Left cardiac atrium (tissue), 4 donors: Measurements from ENCODE around the gene IRF2. TPM values are rescaled to one million over a fixed set of nuclear protein-coding genes. Genes with fewer than 3 reads are reported as not detected.

Source experiments
- ATAC-seq, 2 donors: fragments of 200-7000 bp; cut with Tn5 transposase; one replicate each; pipeline ENCODE4 v1.9.1; 2020; ENCODE audit warnings: mild to moderate bottlenecking in 2 of 2, moderate library complexity in 2 of 2
- DNase-seq: peaks from one replicate; pipeline ENCODE4 v3.0.0-alpha.2; 2020
- intact Hi-C, 2 donors: fragments of 100-400 bp; cut with DNase I; formaldehyde crosslinking; loops; one replicate each; pipeline versions ENCODE4 v1.14.1 to v1.15.1; 2022 to 2023
- total RNA-seq, 2 donors: library from RNA; stranded (reverse); fragmentation: NEBNext Ultra II Directional; extraction: Animal tissue kit (Norgen Biotek cat#: 25700); gene quantifications; one replicate each; pipeline ENCODE4 v1.2.1, GENCODE V29; 2021
- donor health status: DM: no; HTN: yes; CAD: no.
- donor health status: DM: no; HTN: yes; CAD: no; lungs with severe emphysema.
- donor health status: DM: yes; HTN: yes; CAD: no.
- donor health status: Dilated cardiomyopathy.

The IRF2 gene
- total RNA-seq, 2 donors from 2014 or later: 27.1 to 30.0 TPM

GRCh38 chr4:184420881-184421416, 53.4 kb downstream of the IRF2 start:
- intact Hi-C loops: no loop called here
- ATAC-seq (no peak), DNase-seq (no peak)

- intact Hi-C loops: no loop called here
- no peak for ATAC-seq
- no peak for DNase-seq
These were observed 53.9 kb downstream of the IRF2 start for GRCh38 chr4:184420402-184420801.

GRCh38 chr4:184419976-184420375, 54.4 kb downstream of the IRF2 start:
- intact Hi-C loops: no loop called here
- no peak for ATAC-seq

GRCh38 chr4:184417802-184418511, 56.4 kb downstream of the IRF2 start:
- intact Hi-C loops: no loop called here
- DNase-seq: no peak
- ATAC-seq: peak; percentile 32 to 80

More at GRCh38 chr4:184419976-184420375, 54.4 kb downstream of the IRF2 start:
- DNase-seq: no peak

- DNase-seq: no peak
- ATAC-seq: peak; percentile 40 to 47
- intact Hi-C loops: no loop called here
These were observed 57.2 kb downstream of the IRF2 start for GRCh38 chr4:184416913-184417734.

GRCh38 chr4:184415071-184415470, 59.3 kb downstream of the IRF2 start:
- DNase-seq (no peak), ATAC-seq (no peak)
- intact Hi-C loops: no loop called here

GRCh38 chr4:184413261-184414046, 60.9 kb downstream of the IRF2 start:
- intact Hi-C loops: no loop called here
- DNase-seq (no peak), ATAC-seq (peak; percentile 25 to 58)

GRCh38 chr4:184410748-184411147, 63.6 kb downstream of the IRF2 start:
- intact Hi-C loops: no loop called here

GRCh38 chr4:184409911-184410692, 64.2 kb downstream of the IRF2 start:
- intact Hi-C loops: no loop called here
- no peak for ATAC-seq
- no peak for DNase-seq

More at GRCh38 chr4:184410748-184411147, 63.6 kb downstream of the IRF2 start:
- ATAC-seq (no peak), DNase-seq (no peak)

GRCh38 chr4:184409502-184409901, 64.8 kb downstream of the IRF2 start:
- intact Hi-C loops: no loop called here
- DNase-seq: no peak

GRCh38 chr4:184408684-184409081, 65.7 kb downstream of the IRF2 start:
- DNase-seq: no peak
- ATAC-seq: no peak
- intact Hi-C loops: no loop called here

More at GRCh38 chr4:184409502-184409901, 64.8 kb downstream of the IRF2 start:
- no peak for ATAC-seq

GRCh38 chr4:184408021-184408683, 66.2 kb downstream of the IRF2 start:
- ATAC-seq: no peak
- no peak for DNase-seq
- intact Hi-C loops: no loop called here

GRCh38 chr4:184406958-184407391, 67.4 kb downstream of the IRF2 start:
- peak; percentile 23 to 66 for ATAC-seq
- intact Hi-C loops: no loop called here
- DNase-seq: no peak

- DNase-seq (no peak), ATAC-seq (no peak)
- intact Hi-C loops: no loop called here
These were observed 70.3 kb downstream of the IRF2 start for GRCh38 chr4:184404047-184404446.

- no peak for ATAC-seq
- no peak for DNase-seq
- intact Hi-C loops: no loop called here
These were observed 71.0 kb downstream of the IRF2 start for GRCh38 chr4:184403384-184403781.

- intact Hi-C loops: no loop called here
- ATAC-seq: no peak
These were observed 71.5 kb downstream of the IRF2 start for GRCh38 chr4:184402740-184403383.

GRCh38 chr4:184402239-184402638, 72.1 kb downstream of the IRF2 start:
- DNase-seq: no peak
- intact Hi-C loops: no loop called here
- no peak for ATAC-seq

More at GRCh38 chr4:184402740-184403383, 71.5 kb downstream of the IRF2 start:
- DNase-seq: no peak
